IMR-90 (cell line): ENCODE data around the gene GRIK3. TPM values are rescaled to one million over a fixed set of nuclear protein-coding genes. Genes with fewer than 3 reads are reported as not detected.

Source experiments
- ATAC-seq: fragments of 200-7000 bp; cut with Tn5 transposase; 2 replicates; pipeline ENCODE4 v1.9.1; 2020; ENCODE audit warnings: low read depth, mild to moderate bottlenecking, moderate library complexity
- BruUV-seq: library from RNA; stranded (reverse); fragments of 400-500 nt; replicated peaks from 2 replicates; lab custom pipeline; 2021; lab: Mats Ljungman, UMichigan
- CTCF ChIA-PET: fragments of 300-600 bp; formaldehyde crosslinking; extraction: SDS; loops from one replicate; lab custom pipeline; 2021; ENCODE audit warnings: antibody characterized with exemption; lab: Yijun Ruan, JAX
- POLR2A ChIA-PET: fragments of 300-600 bp; sonication (Branson Sonifier 250); formaldehyde crosslinking; loops from one replicate; lab custom pipeline; 2022; ENCODE audit warnings: antibody characterized with exemption; ENCODE audit not compliant: unreplicated experiment; lab: Charles Lee
- DNase-seq: peaks from one replicate; pipeline ENCODE4 v3.0.0; 2013
- H2AFZ ChIP-seq: replicated peaks from 2 replicates; pipeline ENCODE3; 2013; ENCODE audit warnings: low read length, mild to moderate bottlenecking; ENCODE audit not compliant: poor library complexity
- H2AK5ac ChIP-seq: 2 replicates; pipeline ENCODE4 v1.6.1; 2013; ENCODE audit warnings: low read depth, low read length, inconsistent platforms
- H2AK9ac ChIP-seq: replicated peaks from 2 replicates; pipeline ENCODE3; 2013; ENCODE audit warnings: mild to moderate bottlenecking, low read depth, low read length, moderate library complexity; ENCODE audit not compliant: poor library complexity
- H2BK120ac ChIP-seq: 2 replicates; pipeline ENCODE4 v1.6.1; 2013; ENCODE audit warnings: low read depth, low read length, inconsistent platforms
- H2BK15ac ChIP-seq: 3 replicates; pipeline ENCODE4 v1.6.1; 2013; ENCODE audit warnings: low read depth, low read length, inconsistent platforms
- H2BK20ac ChIP-seq: 2 replicates; pipeline ENCODE4 v1.6.1; 2013; ENCODE audit warnings: low read depth, mild to moderate bottlenecking, inconsistent platforms, low read length, moderate library complexity
- H2BK5ac ChIP-seq: 2 replicates; pipeline ENCODE4 v1.6.1; 2013; ENCODE audit warnings: mild to moderate bottlenecking, low read depth, low read length, inconsistent platforms; ENCODE audit not compliant: poor library complexity, severe bottlenecking
- H3K14ac ChIP-seq: replicated peaks from 2 replicates; pipeline ENCODE4 v1.6.1; 2013; ENCODE audit warnings: low read depth, low read length, inconsistent platforms
- H3K18ac ChIP-seq: 2 replicates; pipeline ENCODE4 v1.6.1; 2013; ENCODE audit warnings: low read depth, low read length, control low read depth
- H3K23ac ChIP-seq: 2 replicates; pipeline ENCODE4 v1.6.1; 2013; ENCODE audit warnings: low read depth, low read length, inconsistent platforms
- H3K27ac ChIP-seq: 2 replicates; pipeline ENCODE4 v1.5.1; 2013; ENCODE audit warnings: mild to moderate bottlenecking, control low read depth, low read length; ENCODE audit not compliant: insufficient read depth
- H3K27me3 ChIP-seq: 2 replicates; pipeline ENCODE4 v1.6.1; 2013; ENCODE audit warnings: low read length; ENCODE audit not compliant: control insufficient read depth, insufficient read depth
- H3K36me3 ChIP-seq: 2 replicates; pipeline ENCODE4 v1.6.1; 2013; ENCODE audit warnings: low read length, mixed read lengths; ENCODE audit not compliant: control insufficient read depth, insufficient read depth
- H3K4ac ChIP-seq: 2 replicates; pipeline ENCODE4 v1.6.1; 2013; ENCODE audit warnings: low read depth, low read length, inconsistent platforms
- H3K4me1 ChIP-seq: 2 replicates; pipeline ENCODE4 v1.6.1; 2013; ENCODE audit warnings: low read length, mixed read lengths; ENCODE audit not compliant: control insufficient read depth, insufficient read depth
- H3K4me2 ChIP-seq: 2 replicates; pipeline ENCODE4 v1.6.1; 2013; ENCODE audit warnings: low read depth, mild to moderate bottlenecking, control low read depth, low read length, moderate library complexity
- H3K4me3 ChIP-seq: 2 replicates; pipeline ENCODE4 v1.5.1; 2013; ENCODE audit warnings: low read depth, mild to moderate bottlenecking, control low read depth, low read length, moderate library complexity; ENCODE audit not compliant: insufficient read depth
- H3K56ac ChIP-seq: 2 replicates; pipeline ENCODE4 v1.6.1; 2013; ENCODE audit warnings: low read length, inconsistent platforms; ENCODE audit not compliant: insufficient read depth; ENCODE audit errors: extremely low read depth
- H3K79me1 ChIP-seq, 2 experiments: 2 replicates each; pipeline ENCODE4 v1.6.1; 2013; ENCODE audit warnings: low read length in 2 of 2, inconsistent platforms in 1 of 2, low read depth in 1 of 2
- H3K9ac ChIP-seq: 2 replicates; pipeline ENCODE4 v1.6.1; 2013; ENCODE audit warnings: low read depth, low read length, control low read depth
- H3K9me1 ChIP-seq: 2 replicates; pipeline ENCODE4 v1.6.1; 2013; ENCODE audit warnings: low read length, inconsistent platforms; ENCODE audit not compliant: insufficient read depth
- H3K9me3 ChIP-seq: 2 replicates; pipeline ENCODE4 v1.6.1; 2013; ENCODE audit warnings: low read length; ENCODE audit not compliant: control insufficient read depth, insufficient read depth
- H4K20me1 ChIP-seq: 2 replicates; pipeline ENCODE4 v1.6.1; 2013; ENCODE audit warnings: low read length, inconsistent platforms; ENCODE audit not compliant: insufficient read depth
- H4K5ac ChIP-seq: 2 replicates; pipeline ENCODE4 v1.6.1; 2013; ENCODE audit warnings: mild to moderate bottlenecking, low read depth, low read length, control low read depth
- H4K8ac ChIP-seq, 2 experiments: 2 replicates each; pipeline ENCODE4 v1.6.1; 2013; ENCODE audit warnings: low read depth in 2 of 2, low read length in 2 of 2, control low read depth in 1 of 2, inconsistent platforms in 1 of 2
- H4K91ac ChIP-seq: 2 replicates; pipeline ENCODE4 v1.6.1; 2013; ENCODE audit warnings: low read depth, low read length, inconsistent platforms; ENCODE audit not compliant: insufficient read depth
- BHLHE40 ChIP-seq: fragments of 150-350 bp; IDR thresholded peaks from 2 replicates; pipeline ENCODE4 v1.6.1; 2016; ENCODE audit warnings: mild to moderate bottlenecking, low read depth, low read length
- CEBPB ChIP-seq: IDR thresholded peaks from 2 replicates; pipeline ENCODE4 v1.6.1; 2012; ENCODE audit warnings: low read depth, low read length, improper control_type of control experiment
- CHD1 ChIP-seq: IDR thresholded peaks from 2 replicates; pipeline ENCODE4 v1.6.1; 2012; ENCODE audit warnings: low read depth, low read length, improper control_type of control experiment
- FOS ChIP-seq: fragments of 150-350 bp; IDR thresholded peaks from 2 replicates; pipeline ENCODE4 v1.6.1; 2016; ENCODE audit warnings: low read depth, low read length
- MAFK ChIP-seq: IDR thresholded peaks from 2 replicates; pipeline ENCODE4 v1.6.1; 2012; ENCODE audit warnings: low read depth, low read length, improper control_type of control experiment
- MAZ ChIP-seq: IDR thresholded peaks from 2 replicates; pipeline ENCODE4 v1.6.1; 2012; ENCODE audit warnings: low read depth, mild to moderate bottlenecking, low read length, improper control_type of control experiment, moderate library complexity, borderline replicate concordance
- MXI1 ChIP-seq: IDR thresholded peaks from 2 replicates; pipeline ENCODE4 v1.6.1; 2012; ENCODE audit warnings: low read depth, mild to moderate bottlenecking, low read length, moderate library complexity, borderline replicate concordance
- NFE2L2 ChIP-seq: fragments of 150-350 bp; IDR thresholded peaks from 2 replicates; pipeline ENCODE4 v1.6.1; 2016; ENCODE audit warnings: low read depth, mild to moderate bottlenecking, low read length
- POLR2A ChIP-seq: IDR thresholded peaks from 2 replicates; pipeline ENCODE4 v1.6.1; 2012; ENCODE audit warnings: mild to moderate bottlenecking, low read depth, low read length
- RAD21 ChIP-seq: IDR thresholded peaks from 2 replicates; pipeline ENCODE4 v1.6.1; 2012; ENCODE audit warnings: low read length, improper control_type of control experiment
- SMC3 ChIP-seq: fragments of 150-350 bp; IDR thresholded peaks from 2 replicates; pipeline ENCODE4 v1.6.1; 2016; ENCODE audit warnings: low read depth, mild to moderate bottlenecking, antibody characterized with exemption, low read length, moderate library complexity
- WGBS, 2 experiments: methylation state at CpG; one replicate each; pipeline versions ENCODE4 v1.1.5 to v1.1.7; 2013; ENCODE audit warnings: missing lambda C conversion rate in 2 of 2; ENCODE audit not compliant: insufficient read length in 1 of 2; ENCODE audit errors: extremely low coverage in 2 of 2; 5-methylcytosine and 5-hydroxymethylcytosine counted together
- dilution Hi-C: fragments of 300-500 bp; cut with HindIII; formaldehyde crosslinking; loops from one replicate; pipeline ENCODE4 v1.14.3; 2018; ENCODE audit warnings: low sequenced_read_pairs; ENCODE audit not compliant: unreplicated experiment
- in situ Hi-C: fragments of 300-500 bp; cut with MboI; formaldehyde crosslinking; loops from 3 replicates; pipeline ENCODE4 v1.14.3; 2019; ENCODE audit warnings: low sequenced_read_pairs, inconsistent platforms, mixed read lengths
- intact Hi-C: fragments of 100-400 bp; cut with micrococcal nuclease; formaldehyde crosslinking; loops from 2 replicates; pipeline ENCODE4 v1.10.0; 2022
- polyA plus RNA-seq, 3 experiments: library from polyadenylated mRNA; depleted of rRNA; stranded (reverse); fragments of >200 nt; gene quantifications; 2 replicates each; pipeline ENCODE4 v1.2.3, GENCODE V29; 2012; ENCODE audit warnings: low replicate concordance in 1 of 3
- total RNA-seq: library from RNA; depleted of rRNA; stranded (reverse); fragments of >200 nt; gene quantifications from 2 replicates; pipeline ENCODE4 v1.2.3, GENCODE V29; 2012
- TF ChIP-seq, protein P1 (sequence below): fragments of 150-350 bp; IDR thresholded peaks from 2 replicates; pipeline ENCODE4 v1.6.1; 2017; ENCODE audit warnings: mild to moderate bottlenecking, antibody characterized with exemption, low read length, low read depth
- TF ChIP-seq, protein P2 (sequence below): fragments of 150-350 bp; IDR thresholded peaks from 2 replicates; pipeline ENCODE4 v1.6.1; 2016; ENCODE audit warnings: low read depth, mild to moderate bottlenecking, low read length, moderate library complexity, borderline replicate concordance

Gene GRIK3
- total and polyA plus RNA-seq, 2 of the 4 experiments (the other 2 are of a cell fraction): not detected

GRCh38 chr1:36769886-36770830 is 264.2 kb downstream of the GRIK3 start (continued):
- TF ChIP-seq NFE2L2: no peak

- no peak for DNase-seq
- intact Hi-C loops: no loop called here
- H3K79me1 ChIP-seq: no peaks in the 10 kb centered on the region
- peaks cover 2% of the 10 kb centered on the region; the same call in 1 of the 2 replicates for H3K27me3 ChIP-seq
- H3K9me3 ChIP-seq: no peaks in the 10 kb centered on the region
- no CpG with 5 or more reads among the region's 14 CpGs for WGBS, 2 experiments
- dilution Hi-C loops: no loop called here
- H3K4me2 ChIP-seq: no peak overlapping the region
- no peak overlapping the region for H3K56ac ChIP-seq
- H3K36me3 ChIP-seq: no peaks in the 10 kb centered on the region
- H3K4me3 ChIP-seq: no peak overlapping the region
- no peak overlapping the region for H3K14ac ChIP-seq
- H3K4ac ChIP-seq: no peak overlapping the region
- no peak overlapping the region for H2BK15ac ChIP-seq
- ChIA-PET CTCF (no interaction called here), POLR2A (no interaction called here)
- H2BK5ac ChIP-seq: no peak overlapping the region
- no peaks in the 10 kb centered on the region for H3K4me1 ChIP-seq
- TF ChIP-seq NFE2L2 (no peak), POLR2A (no peak), MAZ (no peak), FOS (no peak), MAFK (no peak), RAD21 (no peak), CHD1 (no peak), CEBPB (no peak), SMC3 (no peak), MXI1 (no peak), BHLHE40 (no peak)
- TF ChIP-seq, protein P1, sequence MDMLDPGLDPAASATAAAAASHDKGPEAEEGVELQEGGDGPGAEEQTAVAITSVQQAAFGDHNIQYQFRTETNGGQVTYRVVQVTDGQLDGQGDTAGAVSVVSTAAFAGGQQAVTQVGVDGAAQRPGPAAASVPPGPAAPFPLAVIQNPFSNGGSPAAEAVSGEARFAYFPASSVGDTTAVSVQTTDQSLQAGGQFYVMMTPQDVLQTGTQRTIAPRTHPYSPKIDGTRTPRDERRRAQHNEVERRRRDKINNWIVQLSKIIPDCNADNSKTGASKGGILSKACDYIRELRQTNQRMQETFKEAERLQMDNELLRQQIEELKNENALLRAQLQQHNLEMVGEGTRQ: no peak
- TF ChIP-seq, protein P2, sequence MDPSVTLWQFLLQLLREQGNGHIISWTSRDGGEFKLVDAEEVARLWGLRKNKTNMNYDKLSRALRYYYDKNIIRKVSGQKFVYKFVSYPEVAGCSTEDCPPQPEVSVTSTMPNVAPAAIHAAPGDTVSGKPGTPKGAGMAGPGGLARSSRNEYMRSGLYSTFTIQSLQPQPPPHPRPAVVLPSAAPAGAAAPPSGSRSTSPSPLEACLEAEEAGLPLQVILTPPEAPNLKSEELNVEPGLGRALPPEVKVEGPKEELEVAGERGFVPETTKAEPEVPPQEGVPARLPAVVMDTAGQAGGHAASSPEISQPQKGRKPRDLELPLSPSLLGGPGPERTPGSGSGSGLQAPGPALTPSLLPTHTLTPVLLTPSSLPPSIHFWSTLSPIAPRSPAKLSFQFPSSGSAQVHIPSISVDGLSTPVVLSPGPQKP: no peak
- H3K9ac ChIP-seq: no peak overlapping the region
- H4K8ac ChIP-seq: no peak overlapping the region
- H3K27ac ChIP-seq: no peak overlapping the region
- H2AK5ac ChIP-seq: no peak overlapping the region
- no peaks in the 10 kb centered on the region for H4K20me1 ChIP-seq
- in situ Hi-C loops: no loop called here
- H2BK120ac ChIP-seq: no peak overlapping the region
- BruUV-seq: no TSS peak
- no peak overlapping the region for H2AK9ac ChIP-seq
- H3K23ac ChIP-seq: no peak overlapping the region
- no peak for ATAC-seq
- no peak overlapping the region for H2AFZ ChIP-seq
- no peak overlapping the region for H3K18ac ChIP-seq
- no peaks in the 10 kb centered on the region for H3K9me1 ChIP-seq
- H2BK20ac ChIP-seq: no peak overlapping the region
- no peak overlapping the region for H4K91ac ChIP-seq
- no peak overlapping the region for H4K5ac ChIP-seq
Measured at GRCh38 chr1:36768486-36769178, 265.7 kb downstream of the GRIK3 start.
